Measurements from ENCODE around the gene ACAP1.

ACAP1 gene

DNA sequence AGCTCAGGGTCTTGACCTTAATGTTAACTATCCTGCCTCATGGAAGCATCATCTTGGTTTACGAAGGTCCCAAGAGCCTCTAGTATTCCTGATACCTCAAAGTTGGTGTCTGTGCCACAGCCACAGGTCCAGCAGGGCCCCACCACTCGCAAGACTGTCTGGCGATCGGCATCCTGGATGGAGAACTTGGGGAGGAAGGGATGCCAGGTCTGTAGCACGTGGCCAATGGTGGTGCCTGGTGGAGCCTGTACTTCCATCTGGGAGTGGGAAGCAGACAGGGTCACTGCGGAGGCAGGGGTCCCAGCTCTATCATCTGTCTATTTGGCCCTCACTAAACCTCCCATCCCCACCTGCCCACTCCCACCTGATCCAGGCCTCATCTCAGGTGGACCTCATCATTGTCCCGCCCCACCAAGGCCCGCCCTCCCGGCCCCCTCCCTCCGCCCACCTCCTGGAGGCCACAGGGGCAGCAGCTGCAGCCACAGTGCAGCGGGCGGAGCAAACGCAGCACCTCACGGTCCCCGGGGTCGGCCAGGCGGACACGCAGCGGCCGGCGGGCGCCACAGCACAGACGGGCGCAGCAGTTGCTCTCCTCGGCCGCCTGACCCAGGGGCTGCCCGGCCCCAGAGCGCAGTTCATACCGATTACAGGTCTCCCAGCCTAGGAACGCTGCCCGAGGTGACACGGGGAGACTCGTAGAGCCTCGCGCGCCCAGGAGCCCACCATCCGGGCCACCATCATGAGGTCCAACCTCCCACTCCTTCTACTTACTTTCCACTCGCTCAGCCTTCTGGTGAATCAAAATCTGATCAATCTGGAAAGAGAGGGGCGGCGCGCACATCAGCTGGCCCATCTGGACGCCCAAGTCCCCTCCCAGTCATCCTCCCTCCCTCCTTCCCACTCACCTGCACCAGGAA lies 56.6 kb downstream of the ACAP1 start:
- no peak for DNase-seq

DNA sequence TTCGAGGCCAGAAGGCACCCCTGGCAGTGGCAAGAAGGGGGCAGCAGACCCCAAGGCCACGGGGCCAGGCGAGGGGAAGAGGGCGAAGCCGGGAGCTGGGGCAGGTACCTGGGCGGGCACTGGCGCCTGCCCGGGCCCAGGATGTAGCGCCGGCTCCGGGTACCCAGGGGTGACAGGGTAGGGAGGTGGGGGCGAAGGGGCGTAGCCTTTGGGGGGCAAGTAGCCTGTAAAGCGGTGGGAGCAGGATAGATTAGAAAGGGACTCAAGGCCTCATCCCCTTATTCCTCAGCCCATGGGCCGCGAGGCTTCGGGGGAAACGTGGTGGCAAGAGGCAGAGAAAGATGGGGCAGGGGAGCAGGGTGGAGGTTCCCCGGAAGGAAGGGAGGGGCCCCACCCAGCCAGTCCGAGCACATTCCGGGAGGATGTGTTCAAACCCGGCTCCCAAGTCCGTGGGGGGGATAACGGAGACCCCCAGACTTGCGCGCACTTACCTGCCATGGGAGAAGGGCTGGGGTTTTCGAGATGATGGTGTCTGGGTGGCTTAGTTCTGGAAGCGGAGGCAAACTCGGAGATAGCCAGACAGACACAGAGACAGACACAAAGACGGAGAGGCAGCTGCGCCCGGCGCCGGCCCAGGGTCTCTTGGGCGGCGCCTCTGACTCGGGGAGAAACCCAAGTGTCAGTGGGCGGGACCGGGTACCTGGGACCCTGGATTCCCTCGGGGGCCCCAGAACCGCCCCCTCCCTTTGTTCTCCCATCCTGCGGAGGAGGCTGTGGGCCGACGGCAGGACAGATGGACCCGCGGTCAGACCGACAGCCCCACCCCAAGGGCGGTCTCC lies 57.5 kb downstream of the ACAP1 start:
- no peak for DNase-seq

DNA sequence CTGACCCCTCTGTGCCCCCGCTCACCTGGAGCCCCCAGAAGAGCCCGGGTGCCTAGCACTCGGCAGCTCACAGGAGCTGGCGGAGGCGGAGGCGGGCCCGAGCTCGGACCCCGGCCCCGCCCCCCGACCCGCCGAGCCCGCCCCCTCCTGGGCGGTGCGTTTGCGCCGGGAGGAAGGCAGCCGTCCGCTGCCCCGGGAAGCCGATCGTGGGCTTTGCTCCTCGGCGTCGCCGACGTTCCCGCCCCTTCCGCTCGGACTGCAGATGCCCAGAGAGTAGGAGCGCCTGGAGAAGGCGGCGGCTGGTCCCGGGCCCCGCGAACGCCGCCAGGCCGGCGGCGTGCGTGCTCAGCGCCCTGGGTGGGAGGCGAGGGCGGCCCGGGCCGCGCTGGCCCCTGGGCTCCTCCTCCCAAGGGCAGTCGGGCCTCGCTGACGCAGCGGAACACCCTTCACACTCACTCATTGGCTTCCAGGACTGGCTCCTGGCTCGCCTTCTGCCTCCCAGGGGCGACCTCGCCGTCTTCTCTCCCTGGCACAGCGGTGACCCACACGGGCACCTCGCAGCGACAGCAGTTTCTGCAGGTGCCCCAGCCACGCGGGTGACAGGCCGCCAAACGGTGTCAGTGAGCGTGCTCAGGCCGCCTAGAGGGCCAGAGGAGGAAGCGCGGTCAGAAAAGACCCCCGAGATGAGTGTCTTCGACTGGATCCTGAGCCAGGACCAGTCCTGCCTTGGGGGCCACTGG lies 58.3 kb downstream of the ACAP1 start, which contains the start of gene PLSCR3:
PLSCR3 (minus strand) TSS at position 74 of the 740 bp plus-strand sequence. CDS start 415 bp downstream, outside the sequence.
- DNase-seq: peak; percentile 82 to 85

DNA sequence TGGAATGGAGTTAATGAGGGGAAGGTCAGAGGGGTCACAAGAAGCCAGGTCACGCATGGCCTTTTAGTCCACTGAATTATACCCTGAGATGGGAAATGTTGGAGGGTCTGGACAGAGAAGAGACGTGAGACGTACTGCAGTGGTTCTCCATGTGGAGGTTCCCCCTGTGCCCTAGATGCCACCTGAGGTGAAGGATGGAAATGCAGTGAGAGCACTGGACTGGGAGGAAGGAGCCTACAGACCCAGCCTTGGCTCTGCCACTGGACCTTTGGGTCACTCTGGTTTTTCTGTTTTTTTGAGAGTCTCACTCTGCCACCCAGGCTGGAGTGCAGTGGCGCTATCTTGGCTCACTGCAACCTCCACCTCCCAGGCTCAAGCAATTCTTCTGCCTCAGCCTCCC lies 59.8 kb downstream of the ACAP1 start:
- no peak for DNase-seq

DNA sequence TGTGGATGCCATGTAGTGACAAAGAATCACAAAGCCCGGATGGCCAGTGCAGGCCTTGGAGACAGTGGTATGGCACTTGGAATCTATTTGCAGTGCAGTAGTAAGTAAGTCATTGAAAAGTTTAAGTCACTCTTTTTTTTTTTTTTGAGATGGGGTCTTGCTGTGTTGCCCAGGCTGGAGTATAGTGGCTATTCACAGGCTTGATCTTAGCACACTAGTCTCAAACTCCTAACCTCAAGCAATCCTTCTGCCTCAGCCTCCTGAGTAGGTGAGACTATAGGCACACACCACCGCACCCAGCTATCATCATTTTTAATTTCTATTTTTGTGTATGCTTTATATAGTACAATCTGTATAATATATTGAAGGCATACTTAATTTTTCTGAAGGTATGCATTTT lies 62.3 kb downstream of the ACAP1 start:
- no peak for DNase-seq

Data from stimulated activated CD4-positive, alpha-beta T cell treated with anti-CD3 and anti-CD28 coated beads, Interleukin-2, amount 100 ng/mL, for 48 hours (primary cell).